Neural progenitor cell (in vitro differentiated cells): Measurements from ENCODE around the gene MFSD11. TPM values are rescaled to one million over a fixed set of nuclear protein-coding genes. Genes with fewer than 3 reads are reported as not detected.

Experiments used
- DNase-seq: peaks from one replicate; pipeline ENCODE4 v3.0.0-alpha.2; 2016; ENCODE audit warnings: low spot score
- H2AFZ ChIP-seq: fragments of 200-600 bp; sonication (generic); replicated peaks from 2 replicates; pipeline ENCODE4 v1.6.1; 2016; ENCODE audit warnings: antibody characterized with exemption
- H3F3A ChIP-seq: fragments of 200-600 bp; sonication (generic); 2 replicates; pipeline ENCODE4 v1.6.1; 2016; ENCODE audit warnings: antibody characterized with exemption, low read depth
- H3K27ac ChIP-seq: fragments of 200-600 bp; sonication (generic); 2 replicates; pipeline ENCODE4 v1.5.1; 2016; ENCODE audit warnings: mild to moderate bottlenecking
- H3K27me3 ChIP-seq: fragments of 200-600 bp; sonication (generic); 2 replicates; pipeline ENCODE4 v1.6.1; 2016; ENCODE audit warnings: mild to moderate bottlenecking, moderate library complexity
- H3K36me3 ChIP-seq: fragments of 200-600 bp; sonication (generic); 2 replicates; pipeline ENCODE4 v1.5.1; 2016
- H3K4me1 ChIP-seq: fragments of 200-600 bp; sonication (generic); 2 replicates; pipeline ENCODE4 v1.6.1; 2016; ENCODE audit warnings: mixed run types
- H3K4me2 ChIP-seq: fragments of 200-600 bp; sonication (generic); 2 replicates; pipeline ENCODE4 v1.6.1; 2016
- H3K4me3 ChIP-seq: fragments of 200-600 bp; sonication (generic); 2 replicates; pipeline ENCODE4 v1.5.1; 2016
- H3K79me2 ChIP-seq: fragments of 200-600 bp; sonication (generic); 2 replicates; pipeline ENCODE4 v1.6.1; 2016; ENCODE audit warnings: low read depth
- H3K9ac ChIP-seq: fragments of 200-600 bp; sonication (generic); 2 replicates; pipeline ENCODE4 v1.6.1; 2016
- H3K9me3 ChIP-seq: fragments of 200-600 bp; sonication (generic); 2 replicates; pipeline ENCODE4 v1.5.1; 2016; ENCODE audit warnings: low read depth
- H4K20me1 ChIP-seq: fragments of 200-600 bp; sonication (generic); 2 replicates; pipeline ENCODE4 v1.6.1; 2016; ENCODE audit warnings: low read depth
- H3K27ac Mint-ChIP-seq: 3 replicates; pipeline ENCODE4 v1.8.0; 2021; ENCODE audit warnings: mixed read lengths
- H3K27me3 Mint-ChIP-seq: 2 replicates; pipeline ENCODE4 v1.8.0; 2022; ENCODE audit warnings: low read depth, mild to moderate bottlenecking, inconsistent platforms, moderate library complexity, mixed read lengths; ENCODE audit not compliant: insufficient read depth
- H3K36me3 Mint-ChIP-seq: 3 replicates; pipeline ENCODE4 v1.8.0; 2021; ENCODE audit warnings: mixed read lengths
- H3K4me1 Mint-ChIP-seq: 3 replicates; pipeline ENCODE4 v1.8.0; 2021; ENCODE audit warnings: mixed read lengths
- H3K4me3 Mint-ChIP-seq: 3 replicates; pipeline ENCODE4 v1.8.0; 2021; ENCODE audit warnings: mild to moderate bottlenecking, moderate library complexity, mixed read lengths
- H3K9me3 Mint-ChIP-seq: 3 replicates; pipeline ENCODE4 v1.8.0; 2020; ENCODE audit warnings: mixed read lengths
- EZH2 ChIP-seq: fragments of 200-600 bp; sonication (generic); IDR thresholded peaks from 2 replicates; pipeline ENCODE4 v1.6.1; 2017; ENCODE audit warnings: antibody characterized with exemption, mild to moderate bottlenecking, moderate library complexity
- EZH2phosphoT487 ChIP-seq: fragments of 200-600 bp; sonication (generic); IDR thresholded peaks from 2 replicates; pipeline ENCODE4 v1.6.1; 2017; ENCODE audit warnings: antibody characterized with exemption
- microRNA counts: library from miRNA; unstranded; fragments of <30 nt; microRNA quantifications from one replicate; lab custom pipeline; 2016
- microRNA-seq: library from miRNA; unstranded; fragments of <30 nt; microRNA quantifications from one replicate; pipeline ENCODE4, GENCODE V29; 2016
- small RNA-seq: library from RNA; depleted of rRNA; stranded (forward); fragments of <200 nt; gene quantifications from one replicate; pipeline ENCODE3, GENCODE V24; 2015
- total RNA-seq: library from RNA; depleted of rRNA; stranded (reverse); fragments of >200 nt; gene quantifications from 2 replicates; pipeline ENCODE4 v1.2.3, GENCODE V29; 2015; ENCODE audit warnings: low replicate concordance
- TF ChIP-seq, protein P1 (sequence below): fragments of 200-600 bp; sonication (generic); IDR thresholded peaks from 2 replicates; pipeline ENCODE4 v1.5.1; 2017; ENCODE audit warnings: antibody characterized with exemption, mild to moderate bottlenecking

The MFSD11 gene
- total RNA-seq, 1 donor from 2014 or later: 25.7 TPM

DNA sequence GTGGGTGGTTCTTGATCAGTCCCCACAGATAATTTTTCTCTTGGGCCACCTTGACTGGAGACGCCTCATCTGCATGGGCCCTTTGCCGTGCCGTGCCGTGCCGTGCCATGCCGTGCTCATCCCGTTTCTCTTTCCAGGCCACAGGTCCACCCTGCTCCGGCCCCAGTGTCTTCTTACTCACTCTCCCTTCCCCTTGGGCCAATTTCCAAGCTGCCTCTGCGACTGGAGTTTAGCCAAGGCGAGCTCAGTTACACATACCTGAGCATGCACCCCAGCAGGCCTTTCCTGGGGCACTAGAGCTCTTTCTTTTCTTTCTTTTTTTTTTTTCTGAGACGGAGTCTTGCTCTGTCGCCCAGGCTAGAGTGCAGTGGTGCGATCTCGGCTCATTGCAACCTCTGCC, 89.8 kb downstream of the MFSD11 start:
- H3K9me3 Mint-ChIP-seq: no peaks in the 10 kb centered on the region
- Histone ChIP-seq H3K9ac (no peak overlapping the region), H3K4me3 (no peak overlapping the region), H3F3A (no peaks in the 10 kb centered on the region), H3K27ac (no peak overlapping the region), H2AFZ (no peak overlapping the region), H3K27me3 (no peaks in the 10 kb centered on the region), H4K20me1 (no peaks in the 10 kb centered on the region), H3K79me2 (no peaks in the 10 kb centered on the region), H3K4me2 (no peak overlapping the region), H3K4me1 (no peaks in the 10 kb centered on the region), H3K9me3 (no peaks in the 10 kb centered on the region), H3K36me3 (no peaks in the 10 kb centered on the region)
- H3K4me1 Mint-ChIP-seq: peaks cover 6% of the 10 kb centered on the region
- TF ChIP-seq EZH2: no peak
- no peak for TF ChIP-seq EZH2phosphoT487
- TF ChIP-seq, protein P1, sequence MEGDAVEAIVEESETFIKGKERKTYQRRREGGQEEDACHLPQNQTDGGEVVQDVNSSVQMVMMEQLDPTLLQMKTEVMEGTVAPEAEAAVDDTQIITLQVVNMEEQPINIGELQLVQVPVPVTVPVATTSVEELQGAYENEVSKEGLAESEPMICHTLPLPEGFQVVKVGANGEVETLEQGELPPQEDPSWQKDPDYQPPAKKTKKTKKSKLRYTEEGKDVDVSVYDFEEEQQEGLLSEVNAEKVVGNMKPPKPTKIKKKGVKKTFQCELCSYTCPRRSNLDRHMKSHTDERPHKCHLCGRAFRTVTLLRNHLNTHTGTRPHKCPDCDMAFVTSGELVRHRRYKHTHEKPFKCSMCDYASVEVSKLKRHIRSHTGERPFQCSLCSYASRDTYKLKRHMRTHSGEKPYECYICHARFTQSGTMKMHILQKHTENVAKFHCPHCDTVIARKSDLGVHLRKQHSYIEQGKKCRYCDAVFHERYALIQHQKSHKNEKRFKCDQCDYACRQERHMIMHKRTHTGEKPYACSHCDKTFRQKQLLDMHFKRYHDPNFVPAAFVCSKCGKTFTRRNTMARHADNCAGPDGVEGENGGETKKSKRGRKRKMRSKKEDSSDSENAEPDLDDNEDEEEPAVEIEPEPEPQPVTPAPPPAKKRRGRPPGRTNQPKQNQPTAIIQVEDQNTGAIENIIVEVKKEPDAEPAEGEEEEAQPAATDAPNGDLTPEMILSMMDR: no peak
- H3K36me3 Mint-ChIP-seq: no peaks in the 10 kb centered on the region
- DNase-seq: no peak
- H3K27ac Mint-ChIP-seq: no peak overlapping the region
- no peak overlapping the region for H3K4me3 Mint-ChIP-seq
- peaks cover 3% of the 10 kb centered on the region for H3K27me3 Mint-ChIP-seq

MicroRNAs encoded within 50 kb of the gene (microRNA counts, 767-probe panel; counts per million panel counts)
- microRNA hsa-miR-636 (lab: Ali Mortazavi, UCI): 460 counts per million, percentile 90 among the panel's probes with 10 or more counts

Small RNA genes lying within 50 kb of the gene (microRNA-seq; reads per million reads assigned to microRNA genes)
- gene MIR636: not detected

Small RNA genes lying within 50 kb of the gene (small RNA-seq; reads per million reads assigned to genes)
- not detected for gene AC005837.3
- not detected for gene RF02271
- gene RNU6-97P: not detected
- gene RNY4P36: not detected

Other genes starting within 250 kb of the MFSD11 start
- gene RHBDF2, start 236.7 kb upstream of the MFSD11 start, total RNA-seq: 0.79 and 5.0 TPM in 2 replicates
- 1.1 TPM in 1 of 2 replicates, not detected in the other for gene CYGB, start 200.4 kb upstream of the MFSD11 start, total RNA-seq
- 0.09 TPM in 1 of 2 replicates, not detected in the other for gene PRCD, start 198.1 kb upstream of the MFSD11 start, total RNA-seq
- 0.28 TPM in 1 of 2 replicates, not detected in the other for gene ST6GALNAC2, start 152.3 kb upstream of the MFSD11 start, total RNA-seq
- not detected in 2 replicates for gene ST6GALNAC1, start 94.4 kb upstream of the MFSD11 start, total RNA-seq
- gene MXRA7, start 27.2 kb upstream of the MFSD11 start, total RNA-seq: 54.6 and 55.4 TPM in 2 replicates
- gene JMJD6, start 11.5 kb upstream of the MFSD11 start, total RNA-seq: 8.7 and 11.6 TPM in 2 replicates
- gene METTL23, start 11.3 kb upstream of the MFSD11 start, total RNA-seq: 38.1 and 40.4 TPM in 2 replicates
- gene SRSF2, start 788 bp upstream of the MFSD11 start, total RNA-seq: 329 and 333 TPM in 2 replicates
- 1.8 and 6.0 TPM in 2 replicates for gene MGAT5B, start 130.3 kb downstream of the MFSD11 start, total RNA-seq